Activated CD8-positive, alpha-beta memory T cell treated with anti-CD3 and anti-CD28 coated beads for 4 hours (primary cell): Measurements from ENCODE around the gene C1orf52.

Source experiments
- DNase-seq, 2 donors: peaks; one replicate each; pipeline ENCODE4 v3.0.0-alpha.2; 2020; ENCODE audit warnings: low read depth in 2 of 2

C1orf52 gene

DNA sequence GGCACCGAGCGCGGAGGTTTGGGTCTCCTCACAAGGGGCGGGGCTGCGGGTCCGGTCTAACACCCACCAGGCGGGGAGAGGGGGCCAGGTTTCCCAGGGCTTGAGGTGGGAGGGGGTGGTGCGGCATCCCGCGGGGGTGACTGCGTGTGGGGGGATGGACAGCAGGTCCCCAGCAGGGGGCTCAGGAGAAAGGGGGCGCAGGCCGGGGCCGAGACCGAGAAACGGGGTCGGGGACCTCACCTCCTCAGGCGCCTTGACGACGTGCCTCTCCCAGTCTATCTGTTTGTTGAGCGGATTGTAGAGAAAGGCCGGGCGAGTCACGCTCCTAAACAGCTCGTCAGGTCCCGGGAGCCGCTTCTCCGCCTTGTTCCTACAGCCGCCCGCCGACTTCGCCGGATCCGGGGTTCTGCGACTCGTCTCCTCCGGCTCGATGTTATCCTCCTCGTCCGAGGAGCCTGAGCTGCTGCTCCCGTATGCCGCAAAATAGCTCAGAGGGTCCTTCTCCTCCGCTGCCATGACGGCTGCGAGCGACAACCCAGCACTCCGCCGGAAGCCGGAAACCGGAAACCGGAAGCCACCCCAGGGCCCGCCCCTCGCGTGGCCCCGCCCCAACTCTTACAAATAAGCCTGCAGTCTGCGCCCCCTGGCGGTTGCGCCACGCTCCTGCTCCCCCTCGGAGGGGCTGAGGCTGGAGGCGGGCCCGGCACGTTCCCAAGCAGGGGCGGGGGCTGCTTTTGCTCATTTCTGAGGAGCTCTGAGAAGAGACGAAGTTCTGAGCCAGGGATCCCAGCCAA lies at the start of gene C1orf52:
TSS of gene C1orf52 (minus strand) at position 545 of the 794 bp plus-strand sequence. CDS start at position 516, 29 bp downstream.
- peak; percentile 92 to 93 for DNase-seq

DNA sequence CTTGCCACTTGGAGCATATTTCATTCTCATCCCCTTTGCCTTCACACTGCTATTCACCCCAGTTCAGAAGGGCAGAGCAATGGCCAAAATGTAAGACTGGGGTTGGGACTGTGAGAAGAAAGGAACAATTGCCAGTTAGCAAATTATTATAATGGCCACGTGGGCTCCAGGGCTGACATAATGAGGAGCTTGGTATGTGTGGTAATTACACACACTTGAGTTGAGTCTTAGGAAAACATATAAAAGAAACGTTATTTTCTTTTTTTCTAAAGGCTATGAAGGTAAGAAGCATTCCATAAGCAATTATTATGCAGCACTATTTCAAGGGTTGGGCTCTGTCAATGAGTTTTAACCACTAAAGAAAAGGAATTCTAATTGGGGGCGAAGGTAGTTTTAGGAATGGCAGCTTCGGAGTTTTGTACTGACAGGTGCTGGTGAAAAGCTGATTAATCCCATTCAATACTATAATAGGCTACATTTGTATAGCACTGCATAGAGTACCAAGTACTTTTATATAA lies 49.4 kb upstream of the C1orf52 start:
- no peak for DNase-seq

DNA sequence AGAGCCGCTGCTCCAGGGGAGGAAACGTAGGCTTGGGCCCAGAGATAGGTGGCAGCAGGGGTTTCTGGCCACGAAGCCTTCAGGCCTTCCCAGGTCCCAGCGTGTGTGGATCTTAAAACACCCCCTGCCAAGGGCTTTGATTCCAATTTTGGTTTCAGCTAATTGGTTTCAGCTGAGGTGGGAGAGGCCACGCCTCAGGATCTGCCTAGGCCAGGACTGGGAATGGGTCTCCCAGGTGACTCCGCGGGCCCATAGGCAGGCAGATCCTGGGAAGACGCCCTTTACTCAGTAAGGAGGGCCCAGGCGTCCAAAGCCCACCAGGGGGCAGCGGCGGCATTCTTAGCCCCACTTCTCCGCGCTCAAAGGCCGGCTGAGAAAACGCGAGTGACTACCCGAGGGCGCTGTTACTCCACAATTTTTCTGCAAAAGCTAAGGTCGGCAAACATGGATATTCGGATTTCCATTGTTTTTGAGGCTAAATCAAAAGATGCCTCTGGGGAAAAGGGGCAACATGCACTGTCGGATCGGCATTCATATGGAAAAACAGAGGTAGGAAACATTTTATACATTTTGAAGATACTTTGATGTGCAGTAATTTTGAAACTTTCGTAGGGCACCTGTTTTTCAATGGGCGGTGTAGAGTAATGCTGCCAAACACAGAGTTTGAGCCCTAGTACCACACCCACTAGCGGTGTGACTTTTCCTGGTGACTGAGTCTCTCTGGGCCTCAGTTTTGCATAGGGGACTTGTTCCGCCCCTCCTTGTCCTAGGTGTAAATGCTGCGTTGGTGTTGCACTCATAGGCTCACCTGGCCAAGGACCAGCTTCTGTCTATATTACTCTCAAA lies 48.7 kb upstream of the C1orf52 start:
- peak; percentile 28 to 45 for DNase-seq

DNA sequence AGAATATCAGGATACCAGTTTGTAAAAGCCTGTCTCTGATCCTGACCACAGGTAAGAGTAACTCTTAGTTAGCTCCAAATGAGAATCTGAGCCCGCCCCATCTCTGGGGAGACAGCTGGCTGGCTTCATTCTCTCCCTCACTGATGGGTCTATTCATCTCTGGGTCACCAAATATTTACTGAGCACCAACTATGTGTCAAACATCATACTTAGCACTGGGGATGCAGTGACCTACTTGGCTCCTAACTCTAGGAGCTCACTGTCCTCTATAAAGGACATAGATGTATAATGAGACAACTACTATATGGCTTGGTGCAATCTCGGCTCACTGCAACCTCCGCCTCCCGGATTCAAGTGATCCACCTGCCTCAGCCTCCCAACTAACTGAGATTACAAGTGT lies 46.8 kb upstream of the C1orf52 start:
- no peak for DNase-seq

DNA sequence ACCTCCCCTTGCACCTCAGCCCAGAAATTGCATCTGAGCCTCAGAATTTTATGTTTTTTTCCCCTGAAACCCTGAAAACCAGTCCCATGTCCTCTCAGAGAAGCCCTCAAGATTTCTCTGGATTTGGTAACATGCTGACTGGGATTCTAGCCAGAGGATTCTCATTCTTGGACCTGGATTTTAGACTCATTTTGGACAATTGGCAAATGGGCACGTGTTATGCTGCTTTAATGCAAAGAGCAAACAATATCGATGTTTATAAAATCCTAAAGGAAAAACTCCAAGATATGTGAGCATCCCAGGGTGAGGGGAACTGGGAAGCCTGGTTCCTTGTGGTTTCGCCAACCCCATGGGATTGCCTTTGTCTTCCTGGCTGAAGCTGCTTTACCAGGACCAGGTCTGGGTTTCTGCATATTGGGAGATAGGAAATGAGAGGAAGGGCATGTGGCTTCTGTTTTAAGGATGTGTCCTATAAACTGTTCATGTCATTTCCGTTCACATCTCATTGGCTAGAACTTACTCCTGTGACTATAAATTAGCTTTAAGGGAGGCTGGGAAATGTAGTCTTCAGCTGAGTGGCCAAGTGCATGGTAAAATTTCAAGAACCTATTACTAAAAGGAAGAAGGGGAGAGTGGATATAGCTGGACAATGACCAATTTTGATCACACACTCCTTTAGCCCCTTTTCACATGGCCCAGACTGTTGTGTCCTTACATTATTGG lies 44.1 kb upstream of the C1orf52 start:
- no peak for DNase-seq

DNA sequence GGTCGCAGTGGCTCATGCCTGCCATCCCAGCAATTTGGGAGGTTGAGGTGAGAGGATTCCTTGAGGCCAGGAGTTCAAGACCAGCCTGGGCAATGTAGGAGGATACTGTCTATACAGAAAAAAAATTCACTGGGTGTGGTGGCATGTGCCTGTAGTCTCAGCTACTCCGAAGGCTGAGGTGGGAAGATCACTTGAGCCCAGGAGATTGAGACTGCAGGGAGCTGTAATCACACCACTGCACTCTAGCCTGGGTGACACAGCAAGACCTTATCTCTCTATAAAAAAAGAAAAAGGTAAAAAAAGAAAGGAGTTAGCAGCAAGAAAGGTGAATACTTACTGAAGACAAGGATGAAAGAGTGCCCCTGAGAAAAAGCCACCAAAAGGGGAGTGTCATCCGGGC lies 40.7 kb upstream of the C1orf52 start:
- no peak for DNase-seq

DNA sequence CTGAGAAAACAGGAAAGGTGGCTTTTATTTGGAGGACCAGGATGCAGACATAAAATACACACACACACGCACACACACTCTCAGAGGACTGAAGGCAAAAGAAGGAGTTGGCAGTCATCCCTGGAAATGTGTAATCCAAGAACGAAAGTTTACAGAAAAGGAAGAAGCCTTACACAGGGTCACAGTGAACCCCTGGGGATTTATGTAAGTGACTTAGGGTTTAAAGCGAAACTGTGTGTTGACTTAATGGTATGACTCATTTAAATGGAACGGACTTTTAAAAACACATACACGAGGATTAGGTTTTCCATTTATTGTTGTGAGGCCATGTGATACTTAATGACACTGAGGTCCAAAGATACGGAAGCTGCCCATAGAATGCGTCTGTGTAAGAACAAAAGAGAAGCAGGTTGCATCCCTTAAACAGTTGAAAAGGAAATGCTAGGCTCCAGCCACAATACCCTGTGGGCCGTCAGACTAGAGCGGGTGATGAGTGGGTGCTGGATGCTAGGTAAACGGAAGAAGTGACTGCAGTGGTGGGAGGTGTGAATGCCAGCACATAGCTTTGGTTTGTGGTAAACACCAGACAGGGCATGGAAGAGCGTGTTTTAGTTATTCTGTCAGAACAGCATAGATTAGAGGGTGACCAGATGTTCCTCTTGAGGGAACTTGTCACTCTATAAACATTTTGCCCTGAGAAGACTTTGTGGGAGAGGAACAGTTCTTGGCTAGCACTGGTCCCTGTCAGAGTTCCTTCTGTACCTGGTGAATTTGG lies 38.6 kb upstream of the C1orf52 start:
- DNase-seq: peak; percentile 65 to 66

DNA sequence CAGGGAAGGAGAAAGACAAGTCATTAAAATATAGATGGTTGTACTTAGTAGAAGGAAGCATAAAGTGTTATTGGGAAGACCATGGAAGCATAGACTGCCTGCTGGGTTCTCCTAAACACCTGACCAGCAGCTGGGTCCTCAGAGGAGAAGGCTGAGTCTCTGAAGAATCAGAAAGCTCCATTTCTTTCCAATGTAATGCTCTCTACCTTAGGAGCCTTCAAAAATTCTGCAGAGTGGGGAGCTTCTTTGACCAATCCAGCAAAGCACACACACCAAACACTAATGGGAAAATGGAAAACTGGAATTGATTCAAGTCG lies 38.0 kb upstream of the C1orf52 start:
- no peak for DNase-seq

DNA sequence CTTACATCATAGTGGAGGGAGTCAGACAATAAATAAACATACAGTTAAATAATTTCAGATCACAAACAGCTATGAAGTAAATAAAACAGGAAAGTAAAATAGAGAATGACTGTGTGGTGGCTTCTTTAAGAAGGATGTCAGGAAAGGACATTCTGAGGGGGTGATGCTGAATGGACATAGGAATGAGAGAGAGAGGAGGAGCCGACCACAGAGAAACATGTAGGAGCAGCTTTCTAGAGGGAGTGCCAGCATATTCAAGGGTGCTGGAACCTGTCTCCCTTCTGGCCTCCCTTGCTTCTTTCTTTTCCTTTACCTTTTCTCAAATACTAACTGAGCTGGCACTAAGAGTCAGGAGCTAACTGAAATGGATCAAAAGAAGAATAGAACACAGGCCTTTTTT lies 37.5 kb upstream of the C1orf52 start:
- no peak for DNase-seq

DNA sequence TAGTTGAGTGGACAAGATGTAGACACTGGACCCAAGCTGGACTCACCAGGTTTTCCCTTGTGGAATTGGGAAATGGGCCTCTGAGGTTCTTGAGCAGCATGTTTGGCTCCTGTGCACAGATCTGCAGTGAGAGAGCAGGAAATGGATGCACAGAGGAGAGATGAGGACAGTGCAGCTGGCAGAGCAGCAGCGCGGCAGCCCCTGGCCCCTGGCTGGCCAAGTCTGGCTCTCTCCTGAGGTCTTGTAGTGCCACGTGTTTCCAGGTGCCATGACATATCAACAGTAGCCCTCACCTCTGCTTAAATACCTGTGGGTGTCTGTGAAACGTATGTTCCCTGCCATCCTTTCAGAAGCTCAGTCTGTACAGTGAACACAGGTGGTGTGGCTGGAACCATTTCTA lies 36.2 kb upstream of the C1orf52 start:
- no peak for DNase-seq

DNA sequence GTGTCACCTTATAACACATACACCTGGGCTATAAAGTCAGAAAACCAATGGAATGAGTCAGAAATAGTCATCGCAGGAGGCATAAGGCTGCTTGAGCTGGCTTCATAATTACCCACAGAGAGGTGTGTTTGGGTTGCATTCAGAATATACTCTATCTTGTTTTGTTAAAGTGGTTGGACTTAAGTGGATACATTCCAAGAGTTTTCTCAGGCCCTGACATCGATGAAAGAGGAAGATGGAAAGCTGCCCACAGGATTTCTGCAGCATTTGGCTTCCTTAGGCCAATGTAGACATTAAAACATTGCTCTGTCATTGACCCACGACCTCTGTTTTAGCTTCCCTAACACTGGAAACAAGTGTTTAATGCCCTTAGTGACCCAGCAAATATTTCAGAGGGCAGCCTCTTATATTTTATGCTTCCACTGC lies 35.6 kb upstream of the C1orf52 start:
- DNase-seq: no peak

DNA sequence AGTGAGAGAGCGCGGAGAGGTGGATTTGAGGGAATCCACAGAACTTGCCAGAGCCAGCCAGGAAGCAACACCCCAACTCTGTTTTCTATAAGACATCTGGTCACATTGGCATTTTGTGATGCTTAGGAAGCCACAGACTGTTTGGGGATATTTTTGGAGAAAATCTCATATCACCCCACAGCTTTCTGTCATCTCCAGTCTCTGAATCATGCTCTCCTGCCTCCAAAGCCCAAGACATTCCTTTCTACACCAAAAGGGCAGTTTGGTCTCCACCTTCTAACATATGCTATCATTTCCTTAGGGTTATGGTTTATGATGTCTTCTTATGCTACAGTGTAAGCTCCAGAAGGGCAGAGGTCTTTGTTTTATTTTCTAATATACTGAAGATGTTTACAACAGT lies 31.4 kb upstream of the C1orf52 start:
- no peak for DNase-seq

DNA sequence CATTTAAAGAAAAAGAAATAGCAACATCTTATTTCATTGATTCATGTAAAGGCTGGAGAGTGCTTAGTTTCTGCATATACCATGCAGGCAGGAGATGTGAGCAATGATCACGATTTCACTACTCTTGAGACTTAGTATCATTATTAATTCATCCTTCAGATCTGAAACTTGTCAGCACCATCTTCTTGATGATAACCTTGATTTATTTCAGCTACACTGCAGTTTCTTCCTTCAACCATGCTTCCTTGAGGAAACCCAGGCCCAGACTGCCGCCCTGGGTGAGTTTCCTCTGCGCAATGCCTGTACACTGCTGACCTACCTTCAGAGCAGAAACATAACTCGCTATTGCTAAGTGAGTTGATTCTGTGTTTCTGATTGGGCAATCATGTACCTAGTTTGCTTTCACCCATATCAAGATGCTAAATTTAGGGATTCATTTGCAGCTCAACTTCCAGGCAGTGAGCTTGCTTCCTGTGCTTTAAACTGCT lies 30.4 kb upstream of the C1orf52 start:
- no peak for DNase-seq

DNA sequence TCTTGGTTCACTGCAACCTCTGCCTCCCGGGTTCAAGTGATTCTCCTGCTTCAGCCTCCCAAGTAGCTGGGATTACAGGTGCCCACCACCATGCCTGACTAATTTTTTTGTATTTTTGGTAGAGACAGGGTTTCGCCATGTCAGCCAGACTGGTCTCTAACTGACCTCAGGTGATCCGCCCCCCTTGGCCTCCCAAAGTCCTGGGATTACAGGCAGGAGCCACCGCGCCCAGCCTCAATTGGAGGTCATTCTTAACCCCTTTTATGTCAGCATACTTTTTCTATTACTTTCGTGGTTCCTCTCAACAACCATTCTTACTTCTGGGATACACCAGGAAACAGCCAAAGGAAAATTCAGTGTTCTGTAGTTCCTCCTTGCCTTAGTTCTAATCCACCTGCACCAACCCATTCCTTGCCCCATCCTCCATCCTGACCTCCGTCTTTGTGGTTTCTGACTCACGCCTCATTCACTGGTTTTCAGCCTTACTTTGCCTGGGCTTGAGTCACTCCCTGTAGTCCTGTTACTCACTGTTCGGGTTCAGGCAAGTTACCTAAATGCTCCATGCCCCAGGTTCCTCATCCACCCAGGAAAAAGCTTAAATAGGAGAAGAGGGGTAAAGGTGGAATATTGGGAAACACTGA lies 29.9 kb upstream of the C1orf52 start:
- no peak for DNase-seq

DNA sequence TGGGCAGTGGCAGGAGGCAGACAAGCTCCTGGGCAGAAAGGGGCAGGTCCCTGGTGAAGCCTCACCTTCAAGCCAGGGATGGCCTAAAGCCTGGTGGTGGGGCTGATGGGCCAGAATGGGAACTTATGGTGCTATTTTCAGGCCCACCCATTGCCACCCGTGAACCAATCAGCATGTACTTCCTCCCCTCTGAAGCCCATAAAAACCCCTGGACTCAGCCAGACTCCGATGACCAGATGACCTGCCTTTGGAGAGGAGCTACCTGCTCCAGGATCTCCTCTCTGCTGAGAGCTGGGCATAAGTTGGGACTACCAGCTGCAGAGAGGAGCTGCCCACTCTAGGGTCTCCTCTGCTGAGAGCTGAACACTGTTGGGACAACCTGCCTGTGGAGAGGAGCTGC lies 24.7 kb upstream of the C1orf52 start:
- DNase-seq: no peak

DNA sequence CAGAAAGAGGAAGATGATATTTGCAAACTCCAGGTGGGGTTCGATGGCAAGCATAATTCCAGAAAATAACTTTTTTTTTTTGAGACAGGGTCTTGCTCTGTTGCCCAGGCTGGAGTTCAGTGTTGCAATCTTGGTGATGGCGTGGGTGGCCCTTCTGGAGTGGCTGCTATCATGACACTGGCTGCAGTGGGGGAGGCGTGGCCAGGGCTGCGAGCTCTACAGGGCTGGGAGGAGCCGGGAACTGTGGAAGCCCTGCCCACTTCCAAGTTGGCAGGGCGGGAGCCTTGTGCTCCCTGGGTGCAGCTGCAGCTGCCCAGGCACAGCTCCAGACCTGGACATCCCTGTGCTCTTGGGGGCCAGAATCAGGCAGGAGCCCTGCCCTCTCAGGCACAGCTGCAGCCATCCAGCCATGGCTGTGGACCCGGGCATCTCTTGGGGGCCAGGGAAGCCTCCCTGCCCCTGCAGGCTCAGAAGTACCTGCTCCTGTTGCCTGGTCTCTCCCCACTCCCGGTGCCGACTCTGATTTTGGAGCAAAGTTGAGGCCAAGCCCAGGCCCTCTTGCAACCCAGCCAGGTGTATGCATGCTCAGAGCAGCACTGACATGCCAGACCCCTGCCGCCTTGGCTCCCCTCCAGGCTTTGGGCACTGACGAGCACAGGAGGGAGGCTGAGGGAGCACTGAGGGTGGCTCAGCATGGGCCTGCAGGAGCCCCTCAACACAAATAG lies 24.2 kb upstream of the C1orf52 start:
- DNase-seq: no peak

DNA sequence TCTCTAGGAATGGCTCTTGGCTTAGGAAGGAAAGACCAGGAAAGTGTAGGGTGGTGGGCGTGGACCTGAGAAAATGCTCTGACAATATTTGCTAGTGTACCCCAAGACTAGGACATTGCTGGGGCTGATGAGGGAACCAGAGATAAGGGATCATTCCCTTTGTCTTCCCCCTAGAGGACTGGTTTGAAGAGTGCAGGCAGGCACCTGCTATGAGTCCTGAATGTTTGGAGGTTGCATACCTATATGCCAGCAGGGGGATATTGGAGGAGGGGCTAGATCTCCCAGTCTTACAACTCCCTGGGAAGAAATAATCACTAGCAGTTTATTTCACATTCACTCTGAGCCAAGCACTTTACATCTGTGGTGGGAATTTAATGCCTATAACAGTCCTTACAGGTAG lies 23.0 kb upstream of the C1orf52 start:
- no peak for DNase-seq

DNA sequence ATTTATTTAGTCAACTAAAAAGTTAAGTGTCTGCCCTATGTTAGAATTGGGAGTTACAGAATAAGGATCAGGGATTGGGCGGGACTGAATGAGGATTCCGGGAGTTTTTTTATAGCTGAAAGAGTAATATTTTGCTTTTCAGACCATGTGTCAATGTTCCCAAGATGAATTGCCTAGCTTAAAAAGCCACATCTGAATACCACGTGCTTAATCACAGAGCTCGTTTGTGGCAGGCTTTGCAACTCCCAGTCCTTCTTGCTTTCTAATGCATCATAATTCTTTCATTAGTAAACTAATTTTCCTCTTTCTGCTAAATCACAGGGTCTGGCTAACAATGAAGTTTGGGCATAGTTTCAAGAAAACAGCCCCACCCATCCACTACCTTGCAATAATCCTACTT lies 21.2 kb upstream of the C1orf52 start:
- DNase-seq: no peak

DNA sequence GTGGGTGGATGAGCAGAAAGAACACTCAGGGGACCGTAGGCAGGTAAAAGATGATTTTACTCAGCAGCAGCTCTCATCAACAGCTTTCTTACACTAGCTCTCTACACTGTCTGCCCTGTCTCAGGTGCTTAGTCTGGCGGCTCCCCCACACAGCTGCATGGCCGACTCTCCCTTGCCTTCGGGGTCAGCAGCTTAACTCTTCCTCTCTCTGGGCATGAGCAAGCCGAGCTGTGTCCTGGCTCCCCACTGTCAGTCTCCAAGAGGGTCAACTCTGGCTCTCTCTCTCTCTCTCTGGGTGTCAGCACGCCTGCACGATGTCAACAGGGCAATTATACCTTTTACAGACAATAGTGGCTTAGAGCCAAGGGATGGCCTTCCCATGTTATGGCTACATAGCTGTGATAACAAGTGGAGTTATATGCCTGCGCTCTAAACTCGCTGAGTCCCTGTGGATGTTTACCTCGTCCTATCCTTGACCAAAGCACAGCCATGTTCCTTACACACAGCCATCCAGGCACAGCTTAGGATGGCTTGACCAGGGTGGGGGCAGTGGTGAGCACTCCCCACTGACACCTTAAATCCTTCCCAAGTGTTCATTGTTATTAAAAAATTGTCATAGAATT lies 20.1 kb upstream of the C1orf52 start:
- no peak for DNase-seq

DNA sequence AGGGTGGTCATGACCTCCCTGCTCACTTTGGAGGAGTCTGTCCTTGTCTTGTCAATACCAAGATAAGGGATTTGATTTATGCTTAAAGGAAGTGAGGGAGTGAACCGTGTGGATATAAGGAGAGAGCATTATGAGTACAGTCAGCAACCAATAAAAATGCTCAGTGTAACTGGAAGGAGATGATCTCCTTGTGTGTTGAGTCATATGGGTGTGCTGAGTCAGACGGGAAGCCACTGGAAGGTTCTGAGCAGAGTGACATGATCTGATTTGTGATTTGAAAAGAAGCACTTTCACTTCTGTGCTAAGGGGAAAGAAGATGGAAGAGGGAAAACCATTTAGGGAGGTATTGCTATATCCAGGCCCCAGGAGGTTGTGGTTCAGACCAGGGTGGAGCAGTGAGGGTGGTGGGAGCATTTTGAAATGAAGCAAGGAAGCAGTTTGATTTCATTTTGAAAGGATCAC lies 19.4 kb upstream of the C1orf52 start:
- DNase-seq: peak; percentile 23 to 50
